GM19043 (cell line): ENCODE data around the gene TUT1.
"Not testable (repeated sequence)": the region's sequence is repeated elsewhere in the genome, so short reads cannot be mapped to it uniquely, and the experiment has no call there.

Source experiments
- ATAC-seq: cut with Tn5 transposase; IDR thresholded peaks from one replicate; pipeline ENCODE4 v1.9.1; 2021; ENCODE audit warnings: low read depth; ENCODE audit not compliant: unreplicated experiment

The TUT1 gene

DNA sequence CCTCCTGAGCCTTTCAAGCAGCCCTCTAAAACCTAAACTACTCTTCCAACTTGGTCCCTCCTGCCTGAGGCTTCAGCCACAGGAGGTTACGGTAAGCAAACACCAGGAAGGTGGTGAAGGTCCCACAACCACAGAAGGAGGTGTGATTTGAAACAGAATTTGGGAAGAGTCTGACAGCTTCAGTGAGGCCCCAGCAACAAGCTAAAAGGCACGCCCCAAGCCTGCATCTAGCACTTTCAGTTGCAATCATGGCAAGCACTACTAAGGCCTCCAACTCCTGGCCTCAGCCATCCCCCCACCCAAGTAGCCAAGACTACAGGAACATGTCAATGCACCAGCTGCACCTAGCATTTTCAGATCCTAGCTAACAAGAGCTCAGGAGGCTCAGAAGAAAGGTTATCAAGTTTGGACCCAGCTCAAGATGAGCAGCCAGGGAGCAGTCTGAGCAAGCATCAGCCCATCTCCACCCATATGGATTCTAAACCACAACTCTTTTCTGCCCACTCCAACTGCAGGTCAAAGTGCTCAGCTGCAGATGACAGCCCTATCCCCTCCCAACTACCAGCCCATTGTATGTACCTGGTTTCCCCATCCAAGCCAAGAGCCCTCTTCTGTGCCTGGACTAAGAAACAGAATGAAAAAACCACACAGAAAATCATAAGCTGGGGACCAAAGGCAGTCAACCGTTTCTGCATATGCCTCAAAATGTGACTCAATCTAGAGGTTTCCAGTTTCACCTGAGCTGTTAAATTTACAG, 34.3 kb downstream of the TUT1 start:
- no peak for ATAC-seq

- peak; percentile 40 for ATAC-seq
These were observed 35.0 kb downstream of the TUT1 start for GRCh38 chr11:62556108-62556874.

DNA sequence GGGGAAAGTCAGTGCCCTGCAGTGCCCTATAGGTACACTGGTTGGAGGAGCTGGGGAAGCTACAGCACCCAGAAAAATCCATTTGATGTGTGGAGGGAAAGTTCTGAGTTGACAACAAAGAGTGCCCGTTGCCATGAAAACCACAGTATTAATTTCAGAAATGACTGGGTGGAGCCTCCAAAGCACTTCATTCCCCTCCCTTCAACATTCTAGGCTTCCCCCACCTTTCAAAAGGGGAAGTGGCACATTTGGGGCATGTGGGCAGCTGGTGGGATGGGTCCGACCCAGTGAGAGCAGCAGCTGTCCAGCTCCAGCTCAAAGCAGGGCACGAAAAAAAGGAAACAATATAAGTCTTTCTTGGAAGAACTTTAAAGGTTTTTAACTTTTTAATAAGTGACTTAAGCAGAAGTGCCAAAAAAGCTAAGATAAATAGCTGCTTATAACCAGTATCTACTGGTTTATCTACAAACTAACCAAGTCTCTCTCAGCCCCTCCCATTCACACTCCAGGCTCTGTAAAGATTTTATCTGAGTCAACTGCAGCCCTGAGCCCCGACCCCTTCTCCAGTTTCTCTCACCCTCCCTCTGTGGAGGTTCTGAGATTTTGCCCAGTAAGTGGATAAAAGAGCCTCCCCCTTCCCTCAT, 35.7 kb downstream of the TUT1 start:
- ATAC-seq, result peak; percentile 29

DNA sequence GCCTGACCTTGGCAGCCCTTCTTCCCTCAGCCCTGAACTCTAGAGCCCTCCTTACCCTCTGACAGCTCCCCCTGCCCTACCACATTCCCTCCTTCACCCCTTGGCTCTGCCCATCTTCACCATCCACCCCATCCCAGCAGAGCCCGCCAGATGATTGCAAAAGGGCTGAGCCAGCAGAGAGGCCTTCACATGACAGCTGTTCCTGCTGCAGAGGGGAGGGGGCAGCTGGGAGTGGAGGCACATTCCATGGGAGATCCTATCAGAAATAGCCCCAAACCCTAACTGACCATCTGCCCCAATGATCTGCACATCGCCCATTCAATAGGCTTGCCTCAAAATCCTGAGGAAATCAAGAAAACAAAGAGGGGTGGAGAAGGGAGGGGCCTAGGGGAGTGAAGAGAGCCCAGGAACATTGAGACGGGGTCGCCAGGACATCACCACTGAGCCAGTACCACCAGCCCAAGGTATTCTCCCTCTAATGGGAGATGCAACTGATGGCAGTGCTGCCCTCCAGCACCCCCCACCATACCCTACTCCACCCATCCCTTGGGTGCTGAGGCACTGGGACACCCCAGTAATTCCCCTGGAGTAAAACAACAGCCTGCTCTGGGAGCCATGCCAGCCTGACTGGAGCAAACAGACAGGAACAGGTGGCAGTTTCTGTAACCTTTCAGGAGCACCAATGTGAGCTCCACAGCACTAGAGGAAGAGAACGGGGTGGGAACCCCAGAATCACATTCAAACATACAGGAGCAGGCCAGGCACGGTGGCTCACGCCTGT, 36.7 kb downstream of the TUT1 start:
- ATAC-seq, result no peak

DNA sequence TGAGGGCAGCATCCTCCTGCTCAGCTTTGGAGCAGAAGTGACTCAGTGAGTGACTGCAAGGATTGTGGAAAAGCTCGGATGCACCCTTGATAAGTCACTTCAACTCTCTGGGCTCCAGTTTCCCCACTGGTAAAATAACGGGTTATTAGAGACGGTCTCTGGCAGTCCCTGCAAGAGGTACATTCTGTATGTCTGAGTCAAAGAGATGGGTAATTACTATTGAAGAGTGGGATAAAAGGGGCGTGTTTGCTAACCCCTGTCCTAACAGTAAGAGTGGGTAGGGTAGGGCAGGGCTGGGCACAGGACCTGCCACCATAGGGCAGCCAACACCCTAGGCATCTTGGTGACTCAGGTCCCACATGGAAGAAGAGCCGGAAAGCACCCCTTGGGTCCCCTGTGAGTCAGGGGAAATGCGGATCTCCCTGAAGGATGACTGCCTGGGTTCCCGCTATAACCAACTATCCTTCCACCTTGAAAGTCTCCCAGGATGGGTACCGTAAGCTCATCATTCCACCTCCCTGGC, 37.4 kb downstream of the TUT1 start:
- ATAC-seq, result no peak

GRCh38 chr11:62553080-62553838, 38.1 kb downstream of the TUT1 start:
- ATAC-seq, result no peak

GRCh38 chr11:62552485-62553079, 38.7 kb downstream of the TUT1 start:
- ATAC-seq, result no peak

DNA sequence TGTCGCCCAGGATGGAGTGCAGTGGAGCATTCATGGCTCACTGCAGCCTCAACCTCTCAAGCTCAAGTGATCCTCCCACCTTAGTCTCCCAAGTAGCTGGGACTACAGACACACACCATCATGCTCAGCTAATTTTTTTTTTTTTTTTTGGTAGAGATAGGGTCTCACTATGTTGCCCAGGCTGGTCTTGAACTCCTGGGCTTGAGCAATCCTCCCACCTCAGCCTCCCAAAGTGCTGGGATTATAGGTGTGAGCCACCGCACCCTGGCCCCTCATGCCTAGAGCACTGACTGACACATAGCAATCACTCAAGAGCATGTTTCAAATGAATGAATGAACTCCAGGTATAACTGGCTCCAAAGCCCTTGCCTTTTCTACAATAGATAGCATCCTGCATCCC, 40.8 kb downstream of the TUT1 start:
- not testable (repeated sequence) for ATAC-seq

DNA sequence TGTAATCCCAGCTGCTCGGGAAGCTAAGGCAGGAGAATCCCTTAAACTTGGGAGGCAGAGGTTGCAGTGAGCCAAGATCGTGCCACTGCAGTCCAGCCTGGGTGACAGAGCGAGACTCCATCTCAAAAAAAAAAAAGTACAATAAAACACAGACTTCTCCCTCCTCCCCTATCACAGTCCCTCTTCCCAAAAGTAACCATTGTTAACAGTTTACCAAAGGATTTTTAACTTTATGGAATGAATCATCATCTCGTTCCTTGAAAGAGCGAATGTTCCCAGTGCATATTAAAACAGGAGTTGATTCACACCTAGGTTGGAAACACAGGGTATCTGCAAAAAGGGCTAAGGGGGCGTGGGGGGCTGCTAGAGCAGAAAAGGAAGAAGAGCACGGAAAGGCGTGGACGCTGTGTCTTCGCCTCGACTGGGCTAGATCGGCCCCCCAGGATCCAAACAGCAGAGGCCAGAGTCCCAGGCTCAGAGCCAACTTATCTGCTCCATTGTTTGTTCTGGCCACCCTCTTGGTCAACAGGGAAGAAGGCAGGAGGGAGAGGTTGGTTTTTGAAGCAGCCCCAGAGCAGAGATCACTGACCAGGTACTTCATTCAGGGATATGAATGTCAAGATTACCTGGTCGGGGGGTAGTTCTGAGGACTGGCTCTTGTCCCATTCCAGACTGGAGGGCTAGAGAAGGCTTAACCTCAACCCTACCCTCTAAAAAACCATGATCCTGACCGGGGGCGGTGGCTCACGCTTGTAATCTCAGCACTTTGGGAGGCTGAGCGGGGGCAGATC, 42.6 kb downstream of the TUT1 start:
- no peak for ATAC-seq

DNA sequence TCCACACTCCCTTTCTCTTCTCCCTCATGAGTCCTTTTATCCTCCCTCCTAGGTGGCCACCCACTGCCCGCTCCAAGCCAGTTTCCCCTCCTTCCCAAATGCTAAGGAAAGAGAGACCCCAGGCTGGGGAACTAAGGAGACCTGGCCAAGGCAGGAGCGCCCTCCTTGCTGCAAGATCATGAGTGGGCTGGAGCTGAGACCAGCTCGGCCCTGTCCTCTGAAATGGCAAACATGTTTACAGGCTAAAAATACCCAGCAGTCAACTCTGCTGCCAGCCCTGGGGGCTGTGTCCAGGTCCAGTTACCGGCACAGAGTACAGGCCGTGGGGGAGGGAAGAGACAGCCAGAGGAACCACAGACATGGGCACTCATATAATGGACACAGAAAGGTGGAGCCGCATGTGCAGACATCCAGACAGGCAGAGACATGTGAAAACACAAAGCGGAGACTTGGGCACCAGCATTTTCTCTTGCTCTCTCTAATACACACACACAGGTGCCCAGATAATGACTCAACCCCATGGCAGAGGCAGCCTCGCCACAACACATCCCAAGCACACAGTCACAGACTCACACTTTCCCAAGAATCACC, 43.5 kb downstream of the TUT1 start:
- ATAC-seq, result no peak

- ATAC-seq, result no peak
These were observed 44.2 kb downstream of the TUT1 start for GRCh38 chr11:62546929-62547625.

GRCh38 chr11:62546244-62546928, 44.9 kb downstream of the TUT1 start, which contains the start of gene AHNAK:
Gene AHNAK (minus strand): TSS chr11:62546806. CDS start chr11:62536098, 10,708 bp downstream.
- no peak for ATAC-seq

DNA sequence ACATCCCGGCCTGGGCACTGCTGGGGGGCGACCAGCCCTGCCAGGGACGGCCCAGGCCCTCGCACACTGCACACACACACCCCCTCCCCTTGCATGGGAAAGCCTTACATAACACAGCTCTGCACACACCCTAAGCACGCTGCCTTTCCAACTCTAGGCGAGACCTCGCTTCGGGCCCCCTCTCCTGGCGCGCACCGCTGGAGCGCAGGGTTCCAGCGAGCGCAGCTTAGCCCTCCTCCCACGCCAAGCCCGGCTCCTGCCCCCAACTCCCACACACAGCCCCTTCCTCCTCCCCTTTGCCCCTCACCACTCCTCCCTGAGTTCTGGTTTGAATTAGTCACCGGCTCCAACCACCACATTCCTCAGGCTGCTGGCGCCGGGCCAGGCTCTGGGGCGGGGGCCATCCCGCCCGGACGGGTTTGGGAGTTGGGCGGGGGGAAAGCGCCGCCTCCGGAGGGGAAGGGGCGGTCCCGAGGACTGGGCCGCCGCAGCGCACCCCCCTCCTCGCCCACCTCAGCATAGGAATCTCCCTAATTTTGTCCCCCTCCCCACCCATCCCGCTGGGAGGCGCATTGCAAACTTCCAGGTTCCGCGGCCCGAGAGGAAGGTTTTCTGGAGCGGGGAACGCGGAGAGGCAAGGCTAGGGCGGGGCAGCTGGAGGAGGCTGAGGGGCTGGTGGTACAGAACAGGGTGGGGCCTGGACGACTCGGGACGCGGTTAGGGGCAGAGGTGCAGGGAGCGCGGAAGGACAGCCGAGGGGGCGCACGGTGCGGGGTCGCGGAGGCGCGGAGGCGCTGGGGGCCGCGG, 45.7 kb downstream of the TUT1 start:
- no peak for ATAC-seq

DNA sequence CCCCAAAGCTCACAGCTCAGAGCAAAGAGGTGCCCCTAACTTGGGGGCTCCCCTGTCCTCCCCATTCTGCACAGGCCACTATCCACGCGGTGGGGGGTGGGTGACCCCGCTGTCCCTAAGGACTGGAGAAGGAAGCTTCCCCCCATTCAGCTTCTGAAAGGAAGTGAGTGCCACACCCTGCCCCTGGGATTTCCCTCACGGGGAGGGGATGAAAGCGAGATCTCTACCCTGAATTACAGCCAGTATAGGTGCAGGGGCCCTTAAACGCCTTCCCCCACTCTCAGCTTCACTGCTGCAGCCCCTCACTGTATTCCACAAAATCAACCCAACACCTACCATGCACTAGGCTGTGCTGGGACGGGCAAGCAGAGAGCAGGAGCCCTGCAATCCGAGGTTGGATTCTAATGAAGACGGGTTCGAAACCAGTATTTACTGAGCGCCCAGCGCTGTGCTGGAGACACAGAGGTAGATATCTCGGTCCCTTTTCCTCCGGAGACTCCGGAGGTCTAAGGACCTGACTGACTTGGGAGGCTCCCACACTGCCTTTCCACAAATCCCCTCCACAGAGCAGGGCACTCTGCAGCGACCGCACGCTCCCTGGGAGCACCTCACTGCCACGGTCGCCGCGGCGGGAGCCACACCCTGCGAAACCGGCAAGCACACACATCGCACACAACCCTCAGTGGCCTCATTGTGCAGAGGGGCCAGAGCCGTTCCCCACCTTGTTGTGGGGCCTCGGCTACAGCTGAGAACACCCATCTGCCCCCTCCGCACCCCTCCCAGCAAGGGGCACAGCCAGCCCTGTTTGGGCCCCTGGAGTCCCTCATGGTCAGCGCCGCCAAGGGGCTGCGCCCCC, 46.5 kb downstream of the TUT1 start:
- ATAC-seq, result no peak
